HCT116 (cell line): Measurements from ENCODE around the gene POU1F1. TPM values are rescaled to one million over a fixed set of nuclear protein-coding genes. Genes with fewer than 3 reads are reported as not detected.

Experiments
- ATAC-seq: fragments of 200-7000 bp; cut with Tn5 transposase; 2 replicates; pipeline ENCODE4 v1.9.1; 2020; ENCODE audit warnings: mild to moderate bottlenecking, moderate library complexity
- BruUV-seq: library from RNA; stranded (reverse); fragments of 400-500 nt; replicated peaks from 2 replicates; lab custom pipeline; 2021; lab: Mats Ljungman, UMichigan
- CTCF ChIA-PET: fragments of 300-600 bp; sonication (Branson Sonifier 250); formaldehyde crosslinking; loops from one replicate; lab custom pipeline; 2021; ENCODE audit warnings: antibody characterized with exemption; lab: Charles Lee
- POLR2A ChIA-PET: fragments of 300-600, 350-600 bp; sonication (Branson Sonifier 250); formaldehyde crosslinking; loops from one replicate; lab custom pipeline; 2021; ENCODE audit warnings: antibody characterized with exemption; lab: Charles Lee
- RAD21 ChIA-PET, 2 experiments: fragments of 300-600 bp; sonication (Branson Sonifier 250); formaldehyde crosslinking; loops; one replicate each; lab custom pipeline; 2023; ENCODE audit warnings: low total read pairs in 2 of 2; ENCODE audit not compliant: uncharacterized antibody in 2 of 2, unreplicated experiment in 2 of 2, low non-redundant PET in 1 of 2; lab: Charles Lee
- DNase-seq: peaks from one replicate; pipeline ENCODE4 v3.0.0-alpha.2; 2010; ENCODE audit warnings: low read depth, low spot score
- H2AFZ ChIP-seq: fragments of 200-600 bp; shearing (Covaris generic), sonication (generic); 2 replicates; pipeline ENCODE4 v1.6.1; 2017; ENCODE audit warnings: low read depth, mixed run types, mixed read lengths, antibody characterized with exemption, low read length; ENCODE audit not compliant: poor library complexity, severe bottlenecking
- H3K27ac ChIP-seq: 2 replicates; pipeline ENCODE4 v1.5.1; 2012; ENCODE audit warnings: low read depth, low read length
- H3K27me3 ChIP-seq: fragments of 200-600 bp; sonication (generic); 2 replicates; pipeline ENCODE4 v1.6.1; 2016; ENCODE audit warnings: mixed run types, low read length, mixed read lengths; ENCODE audit not compliant: insufficient read depth
- H3K36me3 ChIP-seq, 2 experiments: fragments of 200-500 bp in 1 of 2; fragments of 200-600 bp in 1 of 2; sonication (Bioruptor generic) in 1 of 2; sonication (generic) in 1 of 2; 2 replicates each; pipeline versions ENCODE4 v1.5.1 to v1.6.1; 2014 to 2016; ENCODE audit warnings: low read length in 2 of 2, inconsistent platforms in 1 of 2, mixed read lengths in 1 of 2, mixed run types in 1 of 2; ENCODE audit not compliant: insufficient read depth in 2 of 2, control insufficient read depth in 1 of 2
- H3K4me1 ChIP-seq, 2 experiments: fragments of 200-600 bp in 1 of 2; sonication (generic) in 1 of 2; 2 replicates each; pipeline versions ENCODE4 v1.5.1 to v1.6.1; 2012 to 2017; ENCODE audit warnings: low read length in 2 of 2, inconsistent platforms in 1 of 2, mild to moderate bottlenecking in 1 of 2, mixed read lengths in 1 of 2, mixed run types in 1 of 2, moderate library complexity in 1 of 2; ENCODE audit not compliant: insufficient read depth in 2 of 2, control insufficient read depth in 1 of 2
- H3K4me2 ChIP-seq: fragments of 200-600 bp; sonication (generic); 2 replicates; pipeline ENCODE4 v1.6.1; 2017; ENCODE audit warnings: mixed run types, low read length, mixed read lengths
- H3K4me3 ChIP-seq, 2 experiments: fragments of 200-600 bp in 1 of 2; sonication (generic) in 1 of 2; replicated peaks in 1 of 2; 2 replicates each; pipeline ENCODE4 v1.5.1; 2011 to 2016; ENCODE audit warnings: low read length in 2 of 2, control low read depth in 1 of 2, low read depth in 1 of 2, mild to moderate bottlenecking in 1 of 2, mixed read lengths in 1 of 2, mixed run types in 1 of 2
- H3K79me2 ChIP-seq: fragments of 200-600 bp; sonication (generic); 2 replicates; pipeline ENCODE4 v1.6.1; 2017; ENCODE audit warnings: mild to moderate bottlenecking, mixed run types, low read length, moderate library complexity, mixed read lengths; ENCODE audit not compliant: insufficient read depth
- H3K9ac ChIP-seq: fragments of 200-600 bp; sonication (generic); 2 replicates; pipeline ENCODE4 v1.6.1; 2016; ENCODE audit warnings: low read length, mixed read lengths
- H3K9me2 ChIP-seq: fragments of 200-600 bp; sonication (generic), shearing (Covaris generic); 2 replicates; pipeline ENCODE4 v1.6.1; 2017; ENCODE audit warnings: mixed run types, mild to moderate bottlenecking, moderate library complexity; ENCODE audit not compliant: insufficient read depth
- H3K9me3 ChIP-seq, 2 experiments: fragments of 200-500 bp in 1 of 2; fragments of 200-600 bp in 1 of 2; sonication (Bioruptor generic) in 1 of 2; sonication (generic) in 1 of 2; 2 replicates each; pipeline ENCODE4 v1.6.1; 2014 to 2017; ENCODE audit warnings: low read length in 2 of 2, mixed read lengths in 2 of 2, inconsistent platforms in 1 of 2, low read depth in 1 of 2, mild to moderate bottlenecking in 1 of 2, mixed run types in 1 of 2, moderate library complexity in 1 of 2; ENCODE audit not compliant: control insufficient read depth in 1 of 2, insufficient read depth in 1 of 2
- H4K20me1 ChIP-seq: fragments of 200-600 bp; sonication (generic), shearing (Covaris generic); 2 replicates; pipeline ENCODE4 v1.6.1; 2017; ENCODE audit warnings: mixed run types, mild to moderate bottlenecking, moderate library complexity; ENCODE audit not compliant: insufficient read depth
- ELF1 ChIP-seq: IDR thresholded peaks from 2 replicates; pipeline ENCODE4 v1.6.1; 2012; ENCODE audit warnings: low read depth, borderline replicate concordance
- EZH2phosphoT487 ChIP-seq: fragments of 200-600 bp; IDR thresholded peaks from 2 replicates; pipeline ENCODE4 v1.6.1; 2018; ENCODE audit warnings: antibody characterized with exemption, borderline replicate concordance
- FOSL1 ChIP-seq: IDR thresholded peaks from 2 replicates; pipeline ENCODE4 v1.6.1; 2012; ENCODE audit warnings: low read depth
- JUND ChIP-seq: IDR thresholded peaks from 2 replicates; pipeline ENCODE4 v1.6.1; 2012
- MAX ChIP-seq: IDR thresholded peaks from 2 replicates; pipeline ENCODE4 v1.6.1; 2012
- POLR2AphosphoS5 ChIP-seq: IDR thresholded peaks from 2 replicates; pipeline ENCODE4 v1.6.1; 2011; ENCODE audit warnings: mild to moderate bottlenecking, low read depth, low read length, moderate library complexity
- YY1 ChIP-seq: IDR thresholded peaks from 2 replicates; pipeline ENCODE4 v1.6.1; 2011; ENCODE audit warnings: low read length, low read depth, moderate library complexity, mild to moderate bottlenecking; ENCODE audit not compliant: insufficient replicate concordance; ENCODE audit errors: extremely low read depth
- ZNF274 ChIP-seq: fragments of 200-500 bp; sonication (Bioruptor generic); IDR thresholded peaks from 2 replicates; pipeline ENCODE4 v1.6.1; 2014; ENCODE audit warnings: mild to moderate bottlenecking, low read depth, low read length, inconsistent platforms
- intact Hi-C: fragments of 100-400 bp; cut with micrococcal nuclease; formaldehyde crosslinking; loops from 2 replicates; pipeline ENCODE4 v1.10.0; 2022
- total RNA-seq: library from RNA; stranded (reverse); gene quantifications from one replicate; pipeline ENCODE4 v1.2.1, GENCODE V29; 2021; ENCODE audit not compliant: unreplicated experiment
- TF ChIP-seq, protein P1 (sequence below), 3 experiments: fragments of 200-600 bp in 1 of 3; sonication (generic) in 1 of 3; IDR thresholded peaks in 2 of 3; conservative IDR thresholded peaks in 1 of 3; 2 replicates each; pipeline ENCODE4 v1.5.1; 2012 to 2017; ENCODE audit warnings: low read depth in 2 of 3, low read length in 2 of 3, antibody characterized with exemption in 1 of 3, borderline replicate concordance in 1 of 3, control low read depth in 1 of 3, mild to moderate bottlenecking in 1 of 3, mixed read lengths in 1 of 3, mixed run types in 1 of 3, moderate library complexity in 1 of 3; ENCODE audit not compliant: insufficient read depth in 1 of 3
- TF ChIP-seq, protein P2 (sequence below): IDR thresholded peaks from 2 replicates; pipeline ENCODE4 v1.6.1; 2011; ENCODE audit warnings: mild to moderate bottlenecking, low read length, moderate library complexity; ENCODE audit not compliant: insufficient replicate concordance; ENCODE audit errors: extremely low read depth

Gene POU1F1
- total RNA-seq, 1 experiment from 2014 or later, result not detected

- H3K4me3 ChIP-seq, result no peak overlapping the region
- no peaks in the 10 kb centered on the region for H3K9me2 ChIP-seq
- H3K9ac ChIP-seq, result no peak overlapping the region
- no peak overlapping the region for H3K27ac ChIP-seq
- no peaks in the 10 kb centered on the region for H3K27me3 ChIP-seq
- ChIA-PET POLR2A (no interaction called here), CTCF (no interaction called here), RAD21 (no interaction called here)
- H3K4me1 ChIP-seq, result no peaks in the 10 kb centered on the region
- TF ChIP-seq POLR2AphosphoS5, result no peak
- H4K20me1 ChIP-seq, result no peaks in the 10 kb centered on the region
- H3K79me2 ChIP-seq, result no peaks in the 10 kb centered on the region
- ATAC-seq (no peak), DNase-seq (no peak)
- intact Hi-C loops, result no loop called here
- BruUV-seq, result no TSS peak
- H3K4me2 ChIP-seq, result no peak overlapping the region
- no peaks in the 10 kb centered on the region for H3K36me3 ChIP-seq
- no peak overlapping the region for H2AFZ ChIP-seq
- no peaks in the 10 kb centered on the region for H3K9me3 ChIP-seq
Measured at GRCh38 chr3:87272718-87273341, 3.6 kb downstream of the POU1F1 start.

- intact Hi-C loops, result no loop called here
- Histone ChIP-seq H3K36me3 (no peaks in the 10 kb centered on the region), H3K27me3 (no peaks in the 10 kb centered on the region), H2AFZ (no peak overlapping the region), H3K4me3 (no peak overlapping the region), H3K9me3 (no peaks in the 10 kb centered on the region), H3K9me2 (no peaks in the 10 kb centered on the region), H4K20me1 (no peaks in the 10 kb centered on the region), H3K4me2 (no peak overlapping the region), H3K79me2 (no peaks in the 10 kb centered on the region), H3K9ac (no peak overlapping the region), H3K4me1 (no peaks in the 10 kb centered on the region), H3K27ac (no peak overlapping the region)
- ChIA-PET CTCF (interaction anchor here (1.3 to 1.6 kb wide), 2 partner anchors 10 to 12 kb away, joined by 4 to 6 read pairs; no protein-coding TSS in a partner anchor), POLR2A (no interaction called here), RAD21 (no interaction called here)
- BruUV-seq, result no TSS peak
- DNase-seq (no peak), ATAC-seq (no peak)
- TF ChIP-seq MAX (no peak), FOSL1 (no peak), ELF1 (no peak), JUND (no peak), YY1 (no peak), ZNF274 (no peak), EZH2phosphoT487 (no peak)
- TF ChIP-seq, protein P1, sequence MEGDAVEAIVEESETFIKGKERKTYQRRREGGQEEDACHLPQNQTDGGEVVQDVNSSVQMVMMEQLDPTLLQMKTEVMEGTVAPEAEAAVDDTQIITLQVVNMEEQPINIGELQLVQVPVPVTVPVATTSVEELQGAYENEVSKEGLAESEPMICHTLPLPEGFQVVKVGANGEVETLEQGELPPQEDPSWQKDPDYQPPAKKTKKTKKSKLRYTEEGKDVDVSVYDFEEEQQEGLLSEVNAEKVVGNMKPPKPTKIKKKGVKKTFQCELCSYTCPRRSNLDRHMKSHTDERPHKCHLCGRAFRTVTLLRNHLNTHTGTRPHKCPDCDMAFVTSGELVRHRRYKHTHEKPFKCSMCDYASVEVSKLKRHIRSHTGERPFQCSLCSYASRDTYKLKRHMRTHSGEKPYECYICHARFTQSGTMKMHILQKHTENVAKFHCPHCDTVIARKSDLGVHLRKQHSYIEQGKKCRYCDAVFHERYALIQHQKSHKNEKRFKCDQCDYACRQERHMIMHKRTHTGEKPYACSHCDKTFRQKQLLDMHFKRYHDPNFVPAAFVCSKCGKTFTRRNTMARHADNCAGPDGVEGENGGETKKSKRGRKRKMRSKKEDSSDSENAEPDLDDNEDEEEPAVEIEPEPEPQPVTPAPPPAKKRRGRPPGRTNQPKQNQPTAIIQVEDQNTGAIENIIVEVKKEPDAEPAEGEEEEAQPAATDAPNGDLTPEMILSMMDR (IDR thresholded peaks at IDR 0.05 in 2 of 3, conservative IDR thresholded peaks at IDR 0.05 in 1 of 3; ENCODE audit: borderline replicate concordance in 1 of 3, insufficient read depth in 1 of 3, low read depth in 2 of 3, low read length in 2 of 3), result no peak
- TF ChIP-seq, protein P2, sequence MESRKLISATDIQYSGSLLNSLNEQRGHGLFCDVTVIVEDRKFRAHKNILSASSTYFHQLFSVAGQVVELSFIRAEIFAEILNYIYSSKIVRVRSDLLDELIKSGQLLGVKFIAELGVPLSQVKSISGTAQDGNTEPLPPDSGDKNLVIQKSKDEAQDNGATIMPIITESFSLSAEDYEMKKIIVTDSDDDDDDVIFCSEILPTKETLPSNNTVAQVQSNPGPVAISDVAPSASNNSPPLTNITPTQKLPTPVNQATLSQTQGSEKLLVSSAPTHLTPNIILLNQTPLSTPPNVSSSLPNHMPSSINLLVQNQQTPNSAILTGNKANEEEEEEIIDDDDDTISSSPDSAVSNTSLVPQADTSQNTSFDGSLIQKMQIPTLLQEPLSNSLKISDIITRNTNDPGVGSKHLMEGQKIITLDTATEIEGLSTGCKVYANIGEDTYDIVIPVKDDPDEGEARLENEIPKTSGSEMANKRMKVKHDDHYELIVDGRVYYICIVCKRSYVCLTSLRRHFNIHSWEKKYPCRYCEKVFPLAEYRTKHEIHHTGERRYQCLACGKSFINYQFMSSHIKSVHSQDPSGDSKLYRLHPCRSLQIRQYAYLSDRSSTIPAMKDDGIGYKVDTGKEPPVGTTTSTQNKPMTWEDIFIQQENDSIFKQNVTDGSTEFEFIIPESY, result no peak
Measured at GRCh38 chr3:87270908-87271700, 5.3 kb downstream of the POU1F1 start.
